GM12874 (cell line): Measurements from ENCODE around the gene LAT.

Experiments
- CTCF ChIP-seq: IDR thresholded peaks from 2 replicates; pipeline ENCODE4 v1.5.1; 2011; ENCODE audit warnings: low read depth, mild to moderate bottlenecking, control low read depth, low read length, moderate library complexity; ENCODE audit not compliant: insufficient read depth

Gene LAT

GRCh38 chr16:29014561-29015069, 29.8 kb downstream of the LAT start:
- no peak for TF ChIP-seq CTCF

DNA sequence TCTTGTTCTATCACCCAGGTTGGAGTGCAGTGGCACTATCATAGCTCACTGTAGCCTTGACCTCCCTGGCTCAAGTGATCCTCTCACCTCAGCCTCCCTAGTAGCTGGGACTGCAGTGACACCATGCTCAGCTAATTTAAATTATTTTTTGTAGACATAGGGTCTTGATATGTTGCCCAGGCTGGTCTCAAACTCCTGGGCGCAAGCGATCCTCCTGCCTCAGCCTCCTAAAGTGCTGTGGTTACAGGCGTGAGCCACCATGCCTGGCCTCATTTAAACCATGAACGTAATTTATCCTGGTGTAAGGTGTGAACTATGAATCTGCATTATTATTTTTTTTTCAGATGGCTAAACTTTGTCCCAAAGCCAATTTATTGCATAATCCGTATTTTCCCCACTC, 37.3 kb downstream of the LAT start:
- no peak for TF ChIP-seq CTCF

DNA sequence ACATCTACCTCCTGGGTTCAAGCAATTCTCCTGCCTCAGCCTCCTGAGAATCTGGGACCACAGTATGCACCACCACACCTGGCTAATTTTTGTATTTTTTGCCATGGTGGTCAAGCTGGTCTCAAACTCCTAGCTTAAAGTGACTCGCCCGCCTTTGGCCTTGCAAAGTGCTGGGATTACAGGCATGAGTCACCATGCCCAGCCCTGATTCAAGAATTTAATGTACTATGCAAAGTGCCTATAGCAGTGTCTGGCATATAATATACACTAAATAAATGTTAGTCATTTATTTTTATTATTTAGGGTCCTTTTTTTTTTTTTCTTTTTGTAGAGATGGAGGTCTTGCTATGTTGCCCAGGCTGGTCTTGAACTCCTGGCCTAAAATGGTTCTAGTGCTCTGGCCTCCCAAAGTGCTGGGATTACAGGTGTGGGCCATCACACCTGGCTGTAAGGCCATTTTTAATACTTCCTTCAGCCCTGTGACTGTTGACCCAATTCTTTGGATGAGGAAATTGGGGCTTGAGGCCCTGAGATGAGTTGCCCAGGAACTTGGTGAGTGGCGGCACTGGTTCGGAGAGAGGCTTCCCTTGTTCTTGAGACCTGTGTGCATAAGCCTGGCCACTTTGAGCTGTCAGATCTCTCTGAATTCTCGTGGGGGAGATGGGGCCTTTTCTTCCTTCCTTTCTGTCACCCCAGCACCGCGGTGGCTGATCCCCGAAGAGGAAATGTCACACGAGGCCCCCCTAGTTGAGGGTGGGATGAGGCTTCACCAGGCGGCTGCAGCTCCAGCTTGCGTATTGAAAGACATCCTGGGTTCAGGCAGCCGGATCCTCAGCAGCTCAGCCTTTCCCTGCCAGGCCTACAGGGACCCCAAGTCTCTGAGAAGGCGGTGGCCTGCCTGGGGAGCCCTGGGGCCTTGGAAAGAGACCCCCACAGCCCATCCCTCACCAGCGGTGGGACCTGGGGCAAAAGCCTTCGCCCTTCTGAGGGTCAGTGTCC, 38.7 kb downstream of the LAT start:
- no peak for TF ChIP-seq CTCF

GRCh38 chr16:29024278-29024677, 39.4 kb downstream of the LAT start:
- no peak for TF ChIP-seq CTCF

DNA sequence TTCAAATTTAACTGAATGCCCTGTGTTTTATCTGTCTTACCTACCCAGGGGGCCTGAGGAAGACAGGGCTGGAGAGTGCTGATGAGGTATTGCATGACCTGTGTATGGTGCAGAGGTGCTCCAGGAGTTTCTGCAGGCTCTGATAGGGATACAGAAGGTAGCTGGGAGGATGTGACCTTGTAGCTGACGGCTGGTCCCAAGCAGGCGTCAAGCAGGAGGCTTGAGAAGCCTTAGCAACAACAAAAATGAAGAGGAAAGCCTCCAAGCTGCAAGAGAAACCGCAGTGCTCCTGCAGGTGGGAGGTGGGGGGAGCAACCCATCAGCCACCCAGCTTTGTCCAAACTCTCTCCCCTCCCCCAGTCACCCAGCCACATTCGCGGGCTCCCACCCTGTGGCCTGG, 40.4 kb downstream of the LAT start:
- TF ChIP-seq CTCF = no peak

DNA sequence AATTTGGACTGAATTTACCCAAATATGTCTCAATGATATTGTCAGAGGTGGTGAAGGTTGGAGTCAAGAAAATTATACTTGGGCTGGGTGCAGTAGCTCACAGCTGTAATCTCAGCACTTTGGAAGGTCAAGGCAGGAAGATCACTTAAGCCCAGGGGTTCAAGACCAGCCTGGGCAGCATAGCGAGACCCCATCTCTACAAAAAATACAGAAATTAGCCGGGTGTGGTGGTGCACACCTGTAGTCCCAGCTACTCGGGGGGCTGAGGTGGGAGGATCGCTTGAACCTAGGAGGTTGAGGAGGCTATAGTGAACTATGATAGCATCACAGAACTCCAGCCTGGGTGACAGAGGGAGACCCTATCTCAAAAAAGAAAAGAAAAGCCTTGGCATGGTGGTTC, 40.9 kb downstream of the LAT start:
- no peak for TF ChIP-seq CTCF

DNA sequence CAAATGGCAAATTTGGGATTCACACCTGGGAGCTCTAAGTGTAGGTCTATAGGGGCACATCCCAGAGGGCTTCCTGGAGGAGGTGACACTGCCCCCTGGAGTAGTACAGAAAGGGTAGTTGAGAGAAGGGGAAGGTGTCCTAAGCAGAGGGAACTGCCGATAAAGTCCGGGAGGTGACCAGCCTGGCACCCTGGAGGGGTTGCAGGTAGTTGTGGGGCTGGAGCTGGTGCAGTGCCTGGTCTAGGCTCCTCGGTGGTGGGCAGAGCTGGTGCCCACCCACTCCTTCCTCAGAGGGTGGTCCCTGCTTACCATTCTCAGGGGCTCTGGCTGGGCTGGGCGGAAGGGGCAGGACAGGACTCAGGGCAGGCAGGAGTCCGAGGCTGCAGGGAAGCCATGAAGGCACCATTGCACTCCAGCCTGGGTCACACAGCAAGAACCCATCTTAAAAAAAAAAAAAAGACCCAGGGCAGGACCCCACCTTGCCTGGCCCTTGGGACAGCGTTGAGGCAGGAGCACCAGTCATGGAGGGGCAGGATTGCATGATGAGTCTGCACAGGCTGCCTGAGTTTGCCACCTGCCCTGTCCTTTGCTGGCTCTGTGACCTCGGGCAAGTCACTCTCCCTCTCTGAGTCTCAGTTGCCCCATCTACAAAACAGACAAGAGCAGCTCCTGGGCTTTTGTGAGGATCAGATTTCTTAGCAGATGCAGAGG, 43.8 kb downstream of the LAT start:
- no peak for TF ChIP-seq CTCF
